Bone marrow (tissue), 2 donors: Measurements from ENCODE around the gene GLCE.
"Not testable (repeated sequence)": the region's sequence is repeated elsewhere in the genome, so short reads cannot be mapped to it uniquely, and the experiment has no call there.

ENCODE experiments used
- DNase-seq, 2 donors: peaks; one replicate each; lab custom pipeline; 2025; lab: John Stamatoyannopoulos, UW

GLCE gene

GRCh38 chr15:69299451-69299886 lies 139.0 kb downstream of the GLCE start:
- no peak for DNase-seq

- DNase-seq: no peak
Measured at GRCh38 chr15:69299943-69300588, 139.6 kb downstream of the GLCE start.

- not testable (repeated sequence) for DNase-seq
Measured at GRCh38 chr15:69301101-69301500, 140.7 kb downstream of the GLCE start.

- DNase-seq: not testable (repeated sequence)
Measured at GRCh38 chr15:69302087-69302486, 141.7 kb downstream of the GLCE start.

- DNase-seq: no peak
Measured at GRCh38 chr15:69302929-69303328, 142.5 kb downstream of the GLCE start.

GRCh38 chr15:69303337-69304181 lies 143.1 kb downstream of the GLCE start:
- no peak for DNase-seq

- DNase-seq: no peak
Measured at GRCh38 chr15:69304182-69304545, 143.7 kb downstream of the GLCE start.

- no peak for DNase-seq
Measured at GRCh38 chr15:69305204-69305931, 144.9 kb downstream of the GLCE start.

- no peak for DNase-seq
Measured at GRCh38 chr15:69305933-69306568, 145.6 kb downstream of the GLCE start.

- DNase-seq: no peak
Measured at GRCh38 chr15:69307939-69308338, 147.5 kb downstream of the GLCE start.

- DNase-seq: no peak
Measured at GRCh38 chr15:69308949-69309348, 148.5 kb downstream of the GLCE start.

GRCh38 chr15:69311319-69311721 lies 150.9 kb downstream of the GLCE start:
- no peak for DNase-seq

- no peak for DNase-seq
Measured at GRCh38 chr15:69313432-69314000, 153.1 kb downstream of the GLCE start.

GRCh38 chr15:69314131-69314530 lies 153.7 kb downstream of the GLCE start:
- no peak for DNase-seq

- DNase-seq: no peak
Measured at GRCh38 chr15:69314736-69315135, 154.3 kb downstream of the GLCE start.

- no peak for DNase-seq
Measured at GRCh38 chr15:69315402-69316110, 155.1 kb downstream of the GLCE start.

GRCh38 chr15:69316291-69316690 lies 155.9 kb downstream of the GLCE start:
- no peak for DNase-seq

- DNase-seq: no peak
Measured at GRCh38 chr15:69317392-69317841, 157.0 kb downstream of the GLCE start.

GRCh38 chr15:69318033-69318432 lies 157.6 kb downstream of the GLCE start:
- DNase-seq: no peak

GRCh38 chr15:69319384-69320375 lies 159.2 kb downstream of the GLCE start:
- no peak for DNase-seq
